Esophagus muscularis mucosa (tissue), 4 donors: Measurements from ENCODE around the gene GJB4. TPM values are rescaled to one million over a fixed set of nuclear protein-coding genes. Genes with fewer than 3 reads are reported as not detected.

Experiments
- DNase-seq: peaks from one replicate; pipeline ENCODE4 v3.0.0-alpha.2; 2017; ENCODE audit errors: extremely low spot score
- H3K27ac ChIP-seq, 4 donors: fragments of 200-600 bp; sonication (generic); replicated peaks in 1 of 4; 1 replicate in 3 of 4; 2 replicates in 1 of 4; pipeline ENCODE4 v1.5.1; 2016 to 2019; ENCODE audit warnings: mild to moderate bottlenecking in 1 of 4
- H3K27me3 ChIP-seq, 4 donors: fragments of 200-600 bp; sonication (generic); one replicate each; pipeline versions ENCODE4 v1.5.1 to v1.6.0; 2016 to 2019
- H3K36me3 ChIP-seq, 4 donors: fragments of 200-600 bp; sonication (generic); one replicate each; pipeline ENCODE4 v1.5.1; 2016 to 2019
- H3K4me1 ChIP-seq, 4 donors: fragments of 200-600 bp; sonication (generic); one replicate each; pipeline ENCODE4 v1.5.1; 2016 to 2019
- H3K4me3 ChIP-seq, 4 donors: fragments of 200-600 bp; sonication (generic); 1 replicate in 2 of 4; 2 replicates in 2 of 4; pipeline ENCODE4 v1.5.1; 2016 to 2019; ENCODE audit warnings: mild to moderate bottlenecking in 4 of 4, moderate library complexity in 1 of 4
- H3K9me3 ChIP-seq, 4 donors: fragments of 200-600 bp; sonication (generic); 1 replicate in 3 of 4; 2 replicates in 1 of 4; pipeline ENCODE4 v1.5.1; 2016 to 2019
- EP300 ChIP-seq: sonication (generic); formaldehyde crosslinking; IDR thresholded peaks from one replicate; pipeline ENCODE4 v1.6.1; 2017; ENCODE audit warnings: antibody characterized with exemption
- POLR2A ChIP-seq: fragments of 450-650 bp; IDR thresholded peaks from one replicate; pipeline ENCODE4 v1.6.1; 2017; ENCODE audit warnings: antibody characterized with exemption, moderate library complexity, mild to moderate bottlenecking, low read depth
- POLR2AphosphoS5 ChIP-seq, 2 donors: sonication (generic); formaldehyde crosslinking; IDR thresholded peaks; one replicate each; pipeline ENCODE4 v1.6.1; 2017; ENCODE audit warnings: antibody characterized with exemption in 2 of 2
- WGBS: methylation state at CpG from one replicate; pipeline ENCODE4 v1.1.5; 2018; 5-methylcytosine and 5-hydroxymethylcytosine counted together
- intact Hi-C: fragments of 100-400 bp; cut with DNase I; formaldehyde crosslinking; loops from one replicate; pipeline ENCODE4 v1.15.1; 2023
- total RNA-seq, 4 donors: library from RNA; depleted of rRNA; stranded (reverse); fragments of >200 nt; gene quantifications; one replicate each; pipeline versions ENCODE4 v1.1.0 to v1.2.1, GENCODE V29; 2016
- TF ChIP-seq, protein P1 (sequence below), 3 experiments: fragments of 200-600 bp in 2 of 3; fragments of 450-650 bp in 1 of 3; sonication (generic) in 2 of 3; IDR thresholded peaks; one replicate each; pipeline ENCODE4 v1.5.1; 2017 to 2019; ENCODE audit warnings: antibody characterized with exemption in 3 of 3, mild to moderate bottlenecking in 2 of 3, moderate library complexity in 1 of 3

GJB4 gene
- total RNA-seq, 4 donors from 2014 or later = not detected

- no peaks in the 10 kb centered on the region for H3K9me3 ChIP-seq
- no peaks in the 10 kb centered on the region for H3K36me3 ChIP-seq
- H3K27ac ChIP-seq = no peak overlapping the region
- H3K4me1 ChIP-seq = no peaks in the 10 kb centered on the region
- TF ChIP-seq POLR2AphosphoS5 (IDR thresholded peaks at IDR 0.05) (no peak), POLR2A (no peak), EP300 (no peak)
- TF ChIP-seq, protein P1, sequence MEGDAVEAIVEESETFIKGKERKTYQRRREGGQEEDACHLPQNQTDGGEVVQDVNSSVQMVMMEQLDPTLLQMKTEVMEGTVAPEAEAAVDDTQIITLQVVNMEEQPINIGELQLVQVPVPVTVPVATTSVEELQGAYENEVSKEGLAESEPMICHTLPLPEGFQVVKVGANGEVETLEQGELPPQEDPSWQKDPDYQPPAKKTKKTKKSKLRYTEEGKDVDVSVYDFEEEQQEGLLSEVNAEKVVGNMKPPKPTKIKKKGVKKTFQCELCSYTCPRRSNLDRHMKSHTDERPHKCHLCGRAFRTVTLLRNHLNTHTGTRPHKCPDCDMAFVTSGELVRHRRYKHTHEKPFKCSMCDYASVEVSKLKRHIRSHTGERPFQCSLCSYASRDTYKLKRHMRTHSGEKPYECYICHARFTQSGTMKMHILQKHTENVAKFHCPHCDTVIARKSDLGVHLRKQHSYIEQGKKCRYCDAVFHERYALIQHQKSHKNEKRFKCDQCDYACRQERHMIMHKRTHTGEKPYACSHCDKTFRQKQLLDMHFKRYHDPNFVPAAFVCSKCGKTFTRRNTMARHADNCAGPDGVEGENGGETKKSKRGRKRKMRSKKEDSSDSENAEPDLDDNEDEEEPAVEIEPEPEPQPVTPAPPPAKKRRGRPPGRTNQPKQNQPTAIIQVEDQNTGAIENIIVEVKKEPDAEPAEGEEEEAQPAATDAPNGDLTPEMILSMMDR (IDR thresholded peaks at IDR 0.05) = no peak
- H3K27me3 ChIP-seq = peaks cover 0 to 30% (median 0%) of the 10 kb centered on the region in 4 donors
- intact Hi-C loops = no loop called here
- WGBS = 95% methylated on average over 5 of the region's 6 CpGs
- DNase-seq = no peak
- H3K4me3 ChIP-seq = no peak overlapping the region
These were observed 3.6 kb upstream of the GJB4 start for GRCh38 chr1:34755961-34756360.

GRCh38 chr1:34757386-34757785 is 2.2 kb upstream of the GJB4 start:
- H3K36me3 ChIP-seq = no peaks in the 10 kb centered on the region
- H3K27ac ChIP-seq = no peak overlapping the region
- no peak for DNase-seq
- intact Hi-C loops = no loop called here
- TF ChIP-seq POLR2AphosphoS5 (IDR thresholded peaks at IDR 0.05) (no peak), EP300 (no peak), POLR2A (no peak)
- TF ChIP-seq, protein P1 (IDR thresholded peaks at IDR 0.05) = no peak
- no peaks in the 10 kb centered on the region for H3K4me1 ChIP-seq
- WGBS = 85% methylated on average over 20 of the region's 21 CpGs
- peaks cover 0 to 39% (median 0%) of the 10 kb centered on the region in 4 donors for H3K27me3 ChIP-seq
- no peaks in the 10 kb centered on the region for H3K9me3 ChIP-seq
- no peak overlapping the region for H3K4me3 ChIP-seq

DNA sequence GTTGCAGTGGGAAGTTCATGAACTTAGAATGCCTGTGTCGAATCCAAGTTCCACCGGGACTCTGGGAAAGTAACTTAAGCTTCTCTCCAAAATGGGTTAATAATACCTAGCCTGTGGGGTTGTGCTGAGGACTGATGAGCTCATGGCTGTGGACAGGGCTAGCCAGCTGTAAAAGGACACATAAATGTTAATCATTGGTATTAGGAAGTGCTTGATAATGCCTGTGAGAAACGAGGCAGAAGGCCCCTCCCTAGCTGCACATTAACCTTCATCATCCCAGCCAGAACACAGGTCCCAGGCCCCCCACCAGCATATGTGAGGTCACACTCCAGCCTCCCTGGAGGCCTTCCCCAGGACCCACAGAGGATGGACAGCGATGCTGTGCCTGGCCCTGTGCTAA is 789 bp upstream of the GJB4 start:
- WGBS = 74% methylated on average over 4 of the region's 4 CpGs
- no peak overlapping the region for H3K27ac ChIP-seq
- peaks cover 0 to 49% (median 0%) of the 10 kb centered on the region in 4 donors for H3K27me3 ChIP-seq
- intact Hi-C loops = no loop called here
- H3K4me1 ChIP-seq = no peaks in the 10 kb centered on the region
- no peaks in the 10 kb centered on the region for H3K9me3 ChIP-seq
- TF ChIP-seq, protein P1 (IDR thresholded peaks at IDR 0.05) = no peak
- TF ChIP-seq POLR2A = no peak
- H3K36me3 ChIP-seq = no peaks in the 10 kb centered on the region
- DNase-seq = no peak
- H3K4me3 ChIP-seq = no peak overlapping the region

GRCh38 chr1:34761176-34761761 is 1.7 kb downstream of the GJB4 start:
- no peak overlapping the region for H3K4me3 ChIP-seq
- H3K36me3 ChIP-seq = no peaks in the 10 kb centered on the region
- H3K27ac ChIP-seq = no peak overlapping the region
- H3K4me1 ChIP-seq = no peaks in the 10 kb centered on the region
- no peak for DNase-seq
- WGBS = 96% methylated on average over 31 of the region's 33 CpGs
- TF ChIP-seq POLR2AphosphoS5 (IDR thresholded peaks at IDR 0.05) = no peak
- TF ChIP-seq POLR2A = no peak
- TF ChIP-seq EP300 = no peak
- intact Hi-C loops = no loop called here
- peaks cover 0 to 43% (median 0%) of the 10 kb centered on the region in 4 donors for H3K27me3 ChIP-seq
- peaks cover 0 to 6% (median 0%) of the 10 kb centered on the region in 4 donors for H3K9me3 ChIP-seq

DNA sequence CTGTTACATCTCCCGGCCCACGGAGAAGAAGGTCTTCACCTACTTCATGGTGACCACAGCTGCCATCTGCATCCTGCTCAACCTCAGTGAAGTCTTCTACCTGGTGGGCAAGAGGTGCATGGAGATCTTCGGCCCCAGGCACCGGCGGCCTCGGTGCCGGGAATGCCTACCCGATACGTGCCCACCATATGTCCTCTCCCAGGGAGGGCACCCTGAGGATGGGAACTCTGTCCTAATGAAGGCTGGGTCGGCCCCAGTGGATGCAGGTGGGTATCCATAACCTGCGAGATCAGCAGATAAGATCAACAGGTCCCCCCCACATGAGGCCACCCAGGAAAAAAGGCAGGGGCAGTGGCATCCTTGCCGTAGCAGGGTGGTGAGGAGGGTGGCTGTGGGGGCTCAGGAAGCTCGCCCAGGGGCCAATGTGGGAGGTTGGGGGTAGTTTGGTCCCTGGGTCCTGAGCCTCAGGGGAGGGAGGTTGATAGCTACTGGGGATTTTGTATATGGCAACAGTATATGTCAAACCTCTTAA is 2.3 kb downstream of the GJB4 start:
- DNase-seq = no peak
- WGBS = 78% methylated on average over 5 of the region's 13 CpGs
- H3K27me3 ChIP-seq = peaks cover 0 to 42% (median 0%) of the 10 kb centered on the region in 4 donors
- no peaks in the 10 kb centered on the region for H3K4me1 ChIP-seq
- TF ChIP-seq, protein P1 (IDR thresholded peaks at IDR 0.05) = no peak
- TF ChIP-seq EP300 (no peak), POLR2A (no peak), POLR2AphosphoS5 (IDR thresholded peaks at IDR 0.05) (no peak)
- no peaks in the 10 kb centered on the region for H3K36me3 ChIP-seq
- intact Hi-C loops = no loop called here
- H3K4me3 ChIP-seq = no peak overlapping the region
- H3K9me3 ChIP-seq = peaks cover 0 to 6% (median 0%) of the 10 kb centered on the region in 4 donors
- H3K27ac ChIP-seq = no peak overlapping the region
